Bronchial epithelial cell (primary cell): Measurements from ENCODE around the gene TRABD. TPM values are rescaled to one million over a fixed set of nuclear protein-coding genes. Genes with fewer than 3 reads are reported as not detected.

Experiments used
- DNase-seq: peaks from one replicate; pipeline ENCODE4 v3.0.0-alpha.2; 2010; ENCODE audit warnings: low read depth
- FAIRE-seq: peaks from 2 replicates; lab custom pipeline; 2011; peaks lifted over from hg19 to GRCh38; lab: Jason Lieb, UNC
- H3K27me3 ChIP-seq: 2 replicates; pipeline ENCODE4 v1.5.1; 2011; ENCODE audit warnings: low read length; ENCODE audit not compliant: control insufficient read depth, insufficient read depth
- H3K36me3 ChIP-seq: 2 replicates; pipeline ENCODE4 v1.5.1; 2011; ENCODE audit warnings: low read length; ENCODE audit not compliant: control insufficient read depth, insufficient read depth
- H3K4me3 ChIP-seq: 2 replicates; pipeline ENCODE4 v1.5.1; 2011; ENCODE audit warnings: mild to moderate bottlenecking, low read depth, low read length, control low read depth
- CTCF ChIP-seq: IDR thresholded peaks from 2 replicates; pipeline ENCODE4 v1.5.1; 2011; ENCODE audit warnings: mild to moderate bottlenecking, moderate library complexity, low read length, control low read depth, inconsistent platforms; ENCODE audit not compliant: insufficient read depth, severe bottlenecking
- total RNA-seq: library from RNA; depleted of rRNA; stranded (reverse); fragments of >200 nt; gene quantifications from 2 replicates; pipeline ENCODE4 v1.2.1, GENCODE V29; 2014

TRABD gene
- total RNA-seq, 1 donor from 2014 or later = 43.7 TPM

GRCh38 chr22:50233223-50233622, 47.5 kb downstream of the TRABD start:
- DNase-seq = no peak
- no peak for TF ChIP-seq CTCF
- no peak for FAIRE-seq
- Histone ChIP-seq H3K27me3 (no peaks in the 10 kb centered on the region), H3K36me3 (peaks cover 7% of the 10 kb centered on the region), H3K4me3 (no peak overlapping the region)

- no peak for FAIRE-seq
- no peak for DNase-seq
- Histone ChIP-seq H3K36me3 (peaks cover 12% of the 10 kb centered on the region), H3K27me3 (no peaks in the 10 kb centered on the region), H3K4me3 (no peak overlapping the region)
- TF ChIP-seq CTCF = peak; percentile 52
Measured at GRCh38 chr22:50236731-50237409, 51.2 kb downstream of the TRABD start.

GRCh38 chr22:50238755-50239154, 53.0 kb downstream of the TRABD start:
- TF ChIP-seq CTCF = no peak
- Histone ChIP-seq H3K27me3 (no peaks in the 10 kb centered on the region), H3K4me3 (no peak overlapping the region), H3K36me3 (peaks cover 12% of the 10 kb centered on the region)
- no peak for FAIRE-seq
- no peak for DNase-seq

GRCh38 chr22:50242406-50242949, 56.8 kb downstream of the TRABD start:
- DNase-seq (no peak), FAIRE-seq (no peak)
- H3K4me3 ChIP-seq = peak overlapping the region; percentile 93
- peaks cover 18% of the 10 kb centered on the region for H3K36me3 ChIP-seq
- TF ChIP-seq CTCF = no peak
- H3K27me3 ChIP-seq = no peaks in the 10 kb centered on the region

GRCh38 chr22:50243685-50244419, 58.1 kb downstream of the TRABD start:
- TF ChIP-seq CTCF = no peak
- FAIRE-seq (peak; percentile 47), DNase-seq (no peak)
- H3K27me3 ChIP-seq = no peaks in the 10 kb centered on the region
- peak overlapping the region; percentile 93 for H3K4me3 ChIP-seq
- H3K36me3 ChIP-seq = peaks cover 21% of the 10 kb centered on the region
